ENCODE measurements around the gene LYST.
"Not testable (repeated sequence)": the region's sequence is repeated elsewhere in the genome, so short reads cannot be mapped to it uniquely, and the experiment has no call there.

Gene LYST

GRCh38 chr1:235779770-235780169, 86.9 kb downstream of the LYST start:
- Histone ChIP-seq H3K36me3 (ENCODE audit: control insufficient read depth in 1 of 2, insufficient read depth in 2 of 2, low read length in 2 of 2) (peaks cover 11 to 18% of the 10 kb centered on the region in 2 donors), H3K27ac (ENCODE audit: low read length) (no peak overlapping the region), H3K9me3 (ENCODE audit: control insufficient read depth in 1 of 2, low read length in 2 of 2) (no peaks in the 10 kb centered on the region), H3K4me3 (ENCODE audit: low read depth in 1 of 2, low read length in 2 of 2) (no peak overlapping the region), H3K27me3 (ENCODE audit: low read depth, low read length) (no peaks in the 10 kb centered on the region), H3K4me1 (ENCODE audit: control insufficient read depth in 1 of 2, insufficient read depth in 2 of 2, low read length in 2 of 2) (no peaks in the 10 kb centered on the region)

GRCh38 chr1:235776396-235776795, 90.3 kb downstream of the LYST start:
- Histone ChIP-seq H3K9me3 (ENCODE audit: control insufficient read depth in 1 of 2, low read length in 2 of 2) (no peaks in the 10 kb centered on the region), H3K27me3 (ENCODE audit: low read depth, low read length) (no peaks in the 10 kb centered on the region), H3K36me3 (ENCODE audit: control insufficient read depth in 1 of 2, insufficient read depth in 2 of 2, low read length in 2 of 2) (peaks cover 19 to 28% of the 10 kb centered on the region in 2 donors), H3K4me1 (ENCODE audit: control insufficient read depth in 1 of 2, insufficient read depth in 2 of 2, low read length in 2 of 2) (no peaks in the 10 kb centered on the region), H3K4me3 (ENCODE audit: low read depth in 1 of 2, low read length in 2 of 2) (no peak overlapping the region), H3K27ac (ENCODE audit: low read length) (no peak overlapping the region)

- Histone ChIP-seq H3K4me1 (ENCODE audit: control insufficient read depth in 1 of 2, insufficient read depth in 2 of 2, low read length in 2 of 2) (no peaks in the 10 kb centered on the region), H3K27me3 (ENCODE audit: low read depth, low read length) (no peaks in the 10 kb centered on the region), H3K4me3 (ENCODE audit: low read depth in 1 of 2, low read length in 2 of 2) (no peak overlapping the region), H3K27ac (ENCODE audit: low read length) (no peak overlapping the region), H3K36me3 (ENCODE audit: control insufficient read depth in 1 of 2, insufficient read depth in 2 of 2, low read length in 2 of 2) (peaks cover 20 to 29% of the 10 kb centered on the region in 2 donors), H3K9me3 (ENCODE audit: control insufficient read depth in 1 of 2, low read length in 2 of 2) (no peaks in the 10 kb centered on the region)
Measured at GRCh38 chr1:235775246-235775860, 91.4 kb downstream of the LYST start.

GRCh38 chr1:235767795-235768194, 98.9 kb downstream of the LYST start:
- Histone ChIP-seq H3K4me1 (ENCODE audit: control insufficient read depth in 1 of 2, insufficient read depth in 2 of 2, low read length in 2 of 2) (no peaks in the 10 kb centered on the region), H3K27me3 (ENCODE audit: low read depth, low read length) (no peaks in the 10 kb centered on the region), H3K27ac (ENCODE audit: low read length) (no peak overlapping the region), H3K9me3 (ENCODE audit: control insufficient read depth in 1 of 2, low read length in 2 of 2) (no peaks in the 10 kb centered on the region), H3K4me3 (ENCODE audit: low read depth in 1 of 2, low read length in 2 of 2) (no peak overlapping the region), H3K36me3 (ENCODE audit: control insufficient read depth in 1 of 2, insufficient read depth in 2 of 2, low read length in 2 of 2) (peaks cover 14 to 24% of the 10 kb centered on the region in 2 donors)

GRCh38 chr1:235766794-235767285, 99.9 kb downstream of the LYST start:
- peaks cover 21 to 28% of the 10 kb centered on the region in 2 donors for H3K36me3 ChIP-seq (ENCODE audit: control insufficient read depth in 1 of 2, insufficient read depth in 2 of 2, low read length in 2 of 2)
- H3K27me3 ChIP-seq (ENCODE audit: low read depth, low read length), result no peaks in the 10 kb centered on the region
- no peaks in the 10 kb centered on the region for H3K9me3 ChIP-seq (ENCODE audit: control insufficient read depth in 1 of 2, low read length in 2 of 2)
- H3K4me1 ChIP-seq (ENCODE audit: control insufficient read depth in 1 of 2, insufficient read depth in 2 of 2, low read length in 2 of 2), result no peaks in the 10 kb centered on the region
- no peak overlapping the region for H3K4me3 ChIP-seq (ENCODE audit: low read depth in 1 of 2, low read length in 2 of 2)
- no peak overlapping the region for H3K27ac ChIP-seq (ENCODE audit: low read length)

- H3K27me3 ChIP-seq (ENCODE audit: low read depth, low read length), result no peaks in the 10 kb centered on the region
- H3K4me1 ChIP-seq (ENCODE audit: control insufficient read depth in 1 of 2, insufficient read depth in 2 of 2, low read length in 2 of 2), result no peaks in the 10 kb centered on the region
- H3K9me3 ChIP-seq (ENCODE audit: control insufficient read depth in 1 of 2, low read length in 2 of 2), result no peaks in the 10 kb centered on the region
- H3K4me3 ChIP-seq (ENCODE audit: low read depth in 1 of 2, low read length in 2 of 2), result no peak overlapping the region
- H3K27ac ChIP-seq (ENCODE audit: low read length), result no peak overlapping the region
- peaks cover 29 to 35% of the 10 kb centered on the region in 2 donors for H3K36me3 ChIP-seq (ENCODE audit: control insufficient read depth in 1 of 2, insufficient read depth in 2 of 2, low read length in 2 of 2)
Measured at GRCh38 chr1:235763962-235764361, 102.7 kb downstream of the LYST start.

GRCh38 chr1:235759336-235759735, 107.4 kb downstream of the LYST start:
- no peak overlapping the region for H3K4me3 ChIP-seq (ENCODE audit: low read depth in 1 of 2, low read length in 2 of 2)
- no peaks in the 10 kb centered on the region for H3K27me3 ChIP-seq (ENCODE audit: low read depth, low read length)
- no peak overlapping the region for H3K27ac ChIP-seq (ENCODE audit: low read length)
- H3K36me3 ChIP-seq (ENCODE audit: control insufficient read depth in 1 of 2, insufficient read depth in 2 of 2, low read length in 2 of 2), result peaks cover 29 to 48% of the 10 kb centered on the region in 2 donors
- no peaks in the 10 kb centered on the region for H3K9me3 ChIP-seq (ENCODE audit: control insufficient read depth in 1 of 2, low read length in 2 of 2)
- H3K4me1 ChIP-seq (ENCODE audit: control insufficient read depth in 1 of 2, insufficient read depth in 2 of 2, low read length in 2 of 2), result no peaks in the 10 kb centered on the region

- Histone ChIP-seq H3K4me3 (ENCODE audit: low read depth in 1 of 2, low read length in 2 of 2) (no peak overlapping the region), H3K36me3 (ENCODE audit: control insufficient read depth in 1 of 2, insufficient read depth in 2 of 2, low read length in 2 of 2) (peaks cover 29 to 52% of the 10 kb centered on the region in 2 donors), H3K4me1 (ENCODE audit: control insufficient read depth in 1 of 2, insufficient read depth in 2 of 2, low read length in 2 of 2) (no peaks in the 10 kb centered on the region), H3K27ac (ENCODE audit: low read length) (no peak overlapping the region), H3K27me3 (ENCODE audit: low read depth, low read length) (no peaks in the 10 kb centered on the region), H3K9me3 (ENCODE audit: control insufficient read depth in 1 of 2, low read length in 2 of 2) (no peaks in the 10 kb centered on the region)
Measured at GRCh38 chr1:235758931-235759330, 107.8 kb downstream of the LYST start.

GRCh38 chr1:235757587-235758096, 109.1 kb downstream of the LYST start:
- Histone ChIP-seq H3K36me3 (ENCODE audit: control insufficient read depth in 1 of 2, insufficient read depth in 2 of 2, low read length in 2 of 2) (peaks cover 32 to 58% of the 10 kb centered on the region in 2 donors), H3K4me3 (ENCODE audit: low read depth in 1 of 2, low read length in 2 of 2) (no peak overlapping the region), H3K9me3 (ENCODE audit: control insufficient read depth in 1 of 2, low read length in 2 of 2) (no peaks in the 10 kb centered on the region), H3K27me3 (ENCODE audit: low read depth, low read length) (no peaks in the 10 kb centered on the region), H3K27ac (ENCODE audit: low read length) (no peak overlapping the region), H3K4me1 (ENCODE audit: control insufficient read depth in 1 of 2, insufficient read depth in 2 of 2, low read length in 2 of 2) (no peaks in the 10 kb centered on the region)

- H3K4me1 ChIP-seq (ENCODE audit: control insufficient read depth in 1 of 2, insufficient read depth in 2 of 2, low read length in 2 of 2); H3K9me3 ChIP-seq (ENCODE audit: control insufficient read depth in 1 of 2, low read length in 2 of 2); H3K27ac ChIP-seq (ENCODE audit: low read length); H3K4me3 ChIP-seq (ENCODE audit: low read depth in 1 of 2, low read length in 2 of 2); H3K27me3 ChIP-seq (ENCODE audit: low read depth, low read length): not testable (repeated sequence)
- H3K36me3 ChIP-seq (ENCODE audit: control insufficient read depth in 1 of 2, insufficient read depth in 2 of 2, low read length in 2 of 2), result peaks cover 37 to 39% of the 10 kb centered on the region in 2 donors
Measured at GRCh38 chr1:235754186-235754585, 112.5 kb downstream of the LYST start.

- H3K9me3 ChIP-seq (ENCODE audit: control insufficient read depth in 1 of 2, low read length in 2 of 2), result no peaks in the 10 kb centered on the region
- no peak overlapping the region for H3K27ac ChIP-seq (ENCODE audit: low read length)
- no peaks in the 10 kb centered on the region for H3K27me3 ChIP-seq (ENCODE audit: low read depth, low read length)
- H3K4me3 ChIP-seq (ENCODE audit: low read depth in 1 of 2, low read length in 2 of 2), result no peak overlapping the region
- H3K36me3 ChIP-seq (ENCODE audit: control insufficient read depth in 1 of 2, insufficient read depth in 2 of 2, low read length in 2 of 2), result peaks cover 38 to 42% of the 10 kb centered on the region in 2 donors
- no peaks in the 10 kb centered on the region for H3K4me1 ChIP-seq (ENCODE audit: control insufficient read depth in 1 of 2, insufficient read depth in 2 of 2, low read length in 2 of 2)
Measured at GRCh38 chr1:235749755-235750300, 116.9 kb downstream of the LYST start.

Measured in muscle layer of duodenum (tissue), 2 donors.